Vagina (tissue), 2 donors: Measurements from ENCODE around the gene ETV2. TPM values are rescaled to one million over a fixed set of nuclear protein-coding genes. Genes with fewer than 3 reads are reported as not detected.

Experiments
- DNase-seq, 2 donors: peaks; one replicate each; pipeline ENCODE4 v3.0.0-alpha.2; 2017; ENCODE audit errors: extremely low spot score in 2 of 2
- H3K27ac ChIP-seq: fragments of 200-600 bp; sonication (generic); one replicate; pipeline ENCODE4 v1.5.1; 2019
- H3K27me3 ChIP-seq: fragments of 200-600 bp; sonication (generic); one replicate; pipeline ENCODE4 v1.5.1; 2019
- H3K36me3 ChIP-seq, 2 donors: fragments of 200-600 bp; sonication (generic); one replicate each; pipeline ENCODE4 v1.5.1; 2017 to 2019
- H3K4me1 ChIP-seq: fragments of 200-600 bp; sonication (generic); one replicate; pipeline ENCODE4 v1.5.1; 2019
- H3K4me3 ChIP-seq, 2 donors: fragments of 200-600 bp; sonication (generic); 1 replicate in 1 of 2; 2 replicates in 1 of 2; pipeline ENCODE4 v1.5.1; 2016 to 2019
- H3K9me3 ChIP-seq: fragments of 200-600 bp; sonication (generic); one replicate; pipeline ENCODE4 v1.5.1; 2019
- CTCF ChIP-seq, 3 experiments: fragments of 450-650 bp in 2 of 3; fragments of 200-600 bp in 1 of 3; sonication (generic) in 1 of 3; IDR thresholded peaks; one replicate each; pipeline ENCODE4 v1.5.1; 2017 to 2019; ENCODE audit warnings: antibody characterized with exemption in 3 of 3, mild to moderate bottlenecking in 2 of 3, moderate library complexity in 2 of 3
- POLR2A ChIP-seq, 2 donors: fragments of 450-650 bp; IDR thresholded peaks; one replicate each; pipeline ENCODE4 v1.6.1; 2017; ENCODE audit warnings: antibody characterized with exemption in 2 of 2, mild to moderate bottlenecking in 2 of 2, moderate library complexity in 2 of 2
- POLR2AphosphoS5 ChIP-seq, 2 donors: sonication (generic); formaldehyde crosslinking; IDR thresholded peaks; one replicate each; pipeline ENCODE4 v1.9.0; 2017; ENCODE audit warnings: antibody characterized with exemption in 2 of 2, mild to moderate bottlenecking in 2 of 2, low read depth in 1 of 2; ENCODE audit not compliant: insufficient read depth in 1 of 2
- intact Hi-C: fragments of 100-400 bp; cut with DNase I; formaldehyde crosslinking; loops from one replicate; pipeline ENCODE4 v1.15.1; 2023
- total RNA-seq: library from RNA; depleted of rRNA; stranded (reverse); fragments of >200 nt; gene quantifications from one replicate; pipeline ENCODE4 v1.2.3, GENCODE V29; 2016

The ETV2 gene
- total RNA-seq, 1 donor from 2014 or later, result not detected

DNA sequence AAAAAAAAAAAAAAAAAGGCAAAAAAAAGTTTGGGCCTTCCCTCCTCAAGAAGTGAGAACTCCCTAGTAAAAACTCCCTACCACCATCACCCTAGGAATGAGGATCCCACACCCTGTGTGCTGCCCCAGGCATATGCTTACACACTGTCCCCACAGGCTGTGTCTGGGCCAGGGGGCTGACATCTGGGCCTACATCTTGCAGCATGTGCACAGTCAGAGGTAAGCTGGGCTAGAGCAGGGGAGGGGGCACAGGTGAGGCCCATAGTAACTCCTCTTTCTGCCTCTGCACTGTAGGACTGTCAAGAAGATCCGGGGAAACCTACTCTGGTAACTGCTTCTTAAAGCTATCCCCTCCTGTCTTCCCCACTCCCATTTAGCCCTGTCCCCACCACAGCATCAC is 28.0 kb upstream of the ETV2 start:
- no peak for DNase-seq
- intact Hi-C loops, result no loop called here
- no peak overlapping the region for H3K4me3 ChIP-seq
- H3K27me3 ChIP-seq, result no peaks in the 10 kb centered on the region
- TF ChIP-seq POLR2A (IDR thresholded peaks at IDR 0.05), result no peak
- TF ChIP-seq POLR2AphosphoS5 (IDR thresholded peaks at IDR 0.05; ENCODE audit: insufficient read depth in 1 of 2, low read depth in 1 of 2), result no peak
- TF ChIP-seq CTCF (IDR thresholded peaks at IDR 0.05), result no peak
- peaks cover 16% of the 10 kb centered on the region for H3K4me1 ChIP-seq
- H3K27ac ChIP-seq, result no peak overlapping the region
- H3K36me3 ChIP-seq, result no peaks in the 10 kb centered on the region
- no peaks in the 10 kb centered on the region for H3K9me3 ChIP-seq

GRCh38 chr19:35615036-35615435 is 26.5 kb upstream of the ETV2 start:
- no peaks in the 10 kb centered on the region for H3K9me3 ChIP-seq
- H3K4me3 ChIP-seq, result no peak overlapping the region
- no peaks in the 10 kb centered on the region for H3K27me3 ChIP-seq
- no peak for DNase-seq
- H3K36me3 ChIP-seq, result no peaks in the 10 kb centered on the region
- no peak overlapping the region for H3K27ac ChIP-seq
- TF ChIP-seq POLR2A (IDR thresholded peaks at IDR 0.05), result no peak
- TF ChIP-seq CTCF (IDR thresholded peaks at IDR 0.05), result no peak
- TF ChIP-seq POLR2AphosphoS5 (IDR thresholded peaks at IDR 0.05; ENCODE audit: insufficient read depth in 1 of 2, low read depth in 1 of 2), result no peak
- intact Hi-C loops, result no loop called here
- H3K4me1 ChIP-seq, result peaks cover 16% of the 10 kb centered on the region

DNA sequence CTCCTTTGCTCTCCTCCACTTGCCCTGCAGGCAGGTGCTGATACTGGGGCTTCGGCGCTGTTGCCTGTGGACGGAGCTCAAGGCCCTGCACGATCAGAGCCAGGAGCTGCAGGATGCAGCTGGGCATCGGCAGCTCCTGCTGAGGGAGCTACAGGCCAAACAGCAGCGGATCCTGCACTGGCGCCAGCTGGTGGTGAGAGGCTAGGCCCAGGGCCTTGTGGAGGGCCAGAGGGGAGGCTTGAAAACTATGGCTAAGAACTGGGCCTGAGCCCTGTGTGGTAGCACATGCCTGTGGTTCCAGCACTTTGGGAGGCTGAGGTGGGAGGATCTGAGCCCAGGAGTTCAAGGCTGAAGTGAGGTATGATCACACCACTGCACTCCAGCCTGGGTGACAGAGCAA is 22.7 kb upstream of the ETV2 start:
- no peak overlapping the region for H3K27ac ChIP-seq
- no peaks in the 10 kb centered on the region for H3K9me3 ChIP-seq
- H3K4me3 ChIP-seq, result no peak overlapping the region
- H3K27me3 ChIP-seq, result no peaks in the 10 kb centered on the region
- DNase-seq, result no peak
- TF ChIP-seq POLR2AphosphoS5 (IDR thresholded peaks at IDR 0.05; ENCODE audit: insufficient read depth in 1 of 2, low read depth in 1 of 2) (no peak), CTCF (IDR thresholded peaks at IDR 0.05) (no peak), POLR2A (IDR thresholded peaks at IDR 0.05) (no peak)
- H3K36me3 ChIP-seq, result peaks cover 0 to 7% of the 10 kb centered on the region in 2 donors
- no peaks in the 10 kb centered on the region for H3K4me1 ChIP-seq
- intact Hi-C loops, result no loop called here

DNA sequence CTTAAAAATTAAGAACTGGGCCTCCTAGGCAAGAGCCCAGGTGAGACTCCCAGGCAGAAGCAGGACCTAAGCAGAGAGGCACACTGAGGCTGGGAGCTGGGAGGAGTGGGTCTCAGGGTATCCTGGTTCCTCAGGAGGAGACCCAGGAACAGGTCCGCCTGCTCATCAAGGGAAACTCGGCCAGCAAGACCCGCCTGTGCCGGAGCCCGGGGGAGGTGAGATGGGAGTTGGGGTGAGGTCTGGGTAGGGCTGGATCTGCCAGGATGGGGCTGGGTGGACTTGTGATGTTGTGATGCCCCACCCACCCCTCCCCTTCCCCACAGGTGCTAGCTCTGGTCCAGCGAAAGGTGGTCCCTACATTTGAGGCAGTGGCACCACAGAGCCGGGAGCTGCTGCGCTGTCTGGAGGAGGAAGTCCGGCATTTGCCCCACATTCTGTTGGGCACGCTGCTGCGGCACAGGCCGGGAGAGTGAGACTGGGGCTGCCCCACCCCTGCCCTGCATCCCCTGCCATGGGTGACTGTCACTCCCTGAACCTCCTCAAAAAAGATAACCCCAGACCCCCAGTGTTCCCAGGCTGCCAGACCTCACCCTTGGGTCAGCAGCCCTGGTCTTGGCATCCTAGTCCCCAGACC is 22.1 kb upstream of the ETV2 start:
- Histone ChIP-seq H3K27ac (no peak overlapping the region), H3K27me3 (no peaks in the 10 kb centered on the region), H3K36me3 (peaks cover 0 to 7% of the 10 kb centered on the region in 2 donors), H3K4me3 (no peak overlapping the region), H3K4me1 (no peaks in the 10 kb centered on the region), H3K9me3 (no peaks in the 10 kb centered on the region)
- peak in 1 of 2 donors; percentile 76 for DNase-seq
- intact Hi-C loops, result no loop called here
- TF ChIP-seq CTCF (IDR thresholded peaks at IDR 0.05) (no peak), POLR2A (IDR thresholded peaks at IDR 0.05) (no peak), POLR2AphosphoS5 (IDR thresholded peaks at IDR 0.05; ENCODE audit: insufficient read depth in 1 of 2, low read depth in 1 of 2) (no peak)

DNA sequence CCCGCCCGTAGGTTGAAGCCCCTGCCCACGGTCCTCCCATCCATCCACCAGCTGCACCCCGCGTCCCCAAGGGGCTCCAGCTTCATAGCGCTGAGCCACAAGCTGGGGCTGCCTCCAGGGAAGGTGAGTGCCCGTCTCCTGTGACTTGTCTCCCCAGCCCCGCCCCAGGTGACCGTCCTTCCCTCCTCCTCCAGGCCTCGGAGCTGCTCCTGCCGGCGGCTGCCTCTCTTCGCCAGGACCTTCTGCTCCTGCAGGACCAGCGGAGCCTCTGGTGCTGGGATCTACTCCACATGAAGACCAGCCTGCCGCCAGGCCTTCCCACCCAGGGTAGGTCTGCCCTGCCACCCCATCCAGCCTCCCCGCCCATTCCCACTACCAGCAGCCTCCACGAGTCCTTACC is 21.5 kb upstream of the ETV2 start:
- DNase-seq, result no peak
- Histone ChIP-seq H3K4me1 (no peaks in the 10 kb centered on the region), H3K4me3 (no peak overlapping the region), H3K27me3 (no peaks in the 10 kb centered on the region), H3K27ac (no peak overlapping the region), H3K9me3 (no peaks in the 10 kb centered on the region), H3K36me3 (peaks cover 0 to 7% of the 10 kb centered on the region in 2 donors)
- intact Hi-C loops, result no loop called here
- TF ChIP-seq POLR2AphosphoS5 (IDR thresholded peaks at IDR 0.05; ENCODE audit: insufficient read depth in 1 of 2, low read depth in 1 of 2), result no peak
- no peak for TF ChIP-seq CTCF (IDR thresholded peaks at IDR 0.05)
- TF ChIP-seq POLR2A (IDR thresholded peaks at IDR 0.05), result no peak
